GM12878 (cell line): Measurements from ENCODE around the gene H1-8. TPM values are rescaled to one million over a fixed set of nuclear protein-coding genes. Genes with fewer than 3 reads are reported as not detected.

Experiments used
- ATAC-seq: fragments of 200-7000 bp; cut with Tn5 transposase; 3 replicates; pipeline ENCODE4 v1.9.1; 2020; ENCODE audit warnings: mild to moderate bottlenecking, moderate library complexity
- BruUV-seq: library from RNA; stranded (reverse); fragments of 400-500 nt; replicated peaks from 2 replicates; lab custom pipeline; 2021; lab: Mats Ljungman, UMichigan
- CTCF ChIA-PET: fragments of 300-600 bp; sonication (Branson Sonifier 250); formaldehyde crosslinking; extraction: SDS; loops from one replicate; lab custom pipeline; 2021; ENCODE audit warnings: inconsistent platforms; lab: Yijun Ruan, JAX
- POLR2A ChIA-PET: fragments of 350-600 bp; formaldehyde crosslinking; extraction: SDS; loops from one replicate; lab custom pipeline; 2021; ENCODE audit warnings: inconsistent platforms; lab: Charles Lee
- RAD21 ChIA-PET: fragments of 300-600 bp; sonication (Branson Sonifier 250); formaldehyde crosslinking; loops from one replicate; lab custom pipeline; 2023; ENCODE audit warnings: antibody characterized with exemption; ENCODE audit not compliant: unreplicated experiment; lab: Charles Lee
- SMC1A ChIA-PET: fragments of 300-600 bp; sonication (Branson Sonifier 250); formaldehyde crosslinking; loops from one replicate; lab custom pipeline; 2023; ENCODE audit not compliant: unreplicated experiment, uncharacterized antibody; lab: Charles Lee
- DNase-seq: peaks from one replicate; pipeline ENCODE4 v3.0.0-alpha.2; 2011; ENCODE audit warnings: low read depth, low spot score
- FAIRE-seq: peaks from 3 replicates; lab custom pipeline; 2011; peaks lifted over from hg19 to GRCh38; lab: Jason Lieb, UNC
- H2AFZ ChIP-seq: 2 replicates; pipeline ENCODE4 v1.6.0; 2011; ENCODE audit warnings: low read depth, low read length, control low read depth; ENCODE audit not compliant: control insufficient read depth
- H3K27ac ChIP-seq: 2 replicates; pipeline ENCODE4 v1.5.1; 2011; ENCODE audit warnings: control low read depth; ENCODE audit not compliant: control insufficient read depth, insufficient read depth
- H3K27me3 ChIP-seq, 2 experiments: replicated peaks in 1 of 2; 2 replicates each; pipeline versions ENCODE4 v1.6.0 to v1.6.1; 2011; ENCODE audit warnings: low read length in 1 of 2; ENCODE audit not compliant: control insufficient read depth in 2 of 2, insufficient read depth in 2 of 2
- H3K36me3 ChIP-seq, 2 experiments: 2 replicates each; pipeline ENCODE4 v1.5.1; 2011; ENCODE audit warnings: low read length in 1 of 2; ENCODE audit not compliant: control insufficient read depth in 2 of 2, insufficient read depth in 2 of 2
- H3K4me1 ChIP-seq: 2 replicates; pipeline ENCODE4 v1.6.1; 2011; ENCODE audit warnings: mild to moderate bottlenecking, low read length, moderate library complexity, mixed read lengths; ENCODE audit not compliant: control insufficient read depth, insufficient read depth
- H3K4me2 ChIP-seq: 2 replicates; pipeline ENCODE4 v1.6.0; 2011; ENCODE audit warnings: control low read depth; ENCODE audit not compliant: control insufficient read depth, insufficient read depth
- H3K4me3 ChIP-seq: fragments of 200-600 bp; sonication (generic); 2 replicates; pipeline ENCODE4 v1.5.1; 2016
- H3K79me2 ChIP-seq: 2 replicates; pipeline ENCODE4 v1.6.0; 2011; ENCODE audit warnings: low read length; ENCODE audit not compliant: control insufficient read depth, insufficient read depth
- H3K9ac ChIP-seq: 2 replicates; pipeline ENCODE4 v1.8.0; 2011; ENCODE audit warnings: low read length, control low read depth, mixed read lengths; ENCODE audit not compliant: control insufficient read depth, insufficient read depth
- H3K9me3 ChIP-seq: replicated peaks from 3 replicates; pipeline ENCODE4 v1.5.1; 2011; ENCODE audit warnings: mild to moderate bottlenecking, low read length; ENCODE audit not compliant: control insufficient read depth, insufficient read depth
- H4K20me1 ChIP-seq: 2 replicates; pipeline ENCODE4 v1.6.0; 2011; ENCODE audit not compliant: control insufficient read depth, insufficient read depth
- KAT2A ChIP-seq: conservative IDR thresholded peaks from 2 replicates; pipeline ENCODE4 v1.6.1; 2011; ENCODE audit warnings: low read depth, low read length; ENCODE audit not compliant: control insufficient read depth
- LARP7 ChIP-seq: fragments of 450-650 bp; IDR thresholded peaks from 2 replicates; pipeline ENCODE4 v1.6.1; 2017; ENCODE audit warnings: mild to moderate bottlenecking
- MXI1 ChIP-seq: fragments of 150-350 bp; IDR thresholded peaks from 2 replicates; pipeline ENCODE4 v1.6.1; 2011; ENCODE audit warnings: low read depth, mild to moderate bottlenecking, inconsistent platforms, low read length, improper control_type of control experiment
- NFYA ChIP-seq: IDR thresholded peaks from 2 replicates; pipeline ENCODE4 v1.6.1; 2011; ENCODE audit warnings: low read depth, mild to moderate bottlenecking, low read length, improper control_type of control experiment, borderline replicate concordance
- NR2C2 ChIP-seq: IDR thresholded peaks from 2 replicates; pipeline ENCODE4 v1.6.1; 2011; ENCODE audit warnings: borderline replicate concordance, low read depth; ENCODE audit not compliant: control insufficient read depth, insufficient read length
- RAD51 ChIP-seq: fragments of 450-650 bp; IDR thresholded peaks from 2 replicates; pipeline ENCODE4 v1.6.1; 2016; ENCODE audit warnings: moderate library complexity, mild to moderate bottlenecking, inconsistent platforms
- RELA ChIP-seq: fragments of 450-650 bp; IDR thresholded peaks from 2 replicates; pipeline ENCODE4 v1.8.0; 2014; ENCODE audit warnings: borderline replicate concordance; ENCODE audit not compliant: partially characterized antibody
- SMARCA5 ChIP-seq: fragments of 450-650 bp; IDR thresholded peaks from 2 replicates; pipeline ENCODE4 v1.6.1; 2017; ENCODE audit warnings: mild to moderate bottlenecking
- SREBF1 ChIP-seq: IDR thresholded peaks from 2 replicates; pipeline ENCODE4 v1.6.1; 2012; ENCODE audit warnings: mild to moderate bottlenecking, low read length
- STAT1 ChIP-seq: fragments of 450-650 bp; conservative IDR thresholded peaks from 2 replicates; pipeline ENCODE4 v1.6.1; 2014; ENCODE audit warnings: antibody characterized with exemption, mild to moderate bottlenecking
- STAT3 ChIP-seq: IDR thresholded peaks from 2 replicates; pipeline ENCODE4 v1.6.1; 2011; ENCODE audit warnings: low read depth, low read length, improper control_type of control experiment
- WGBS: methylation state at CpG from one replicate; pipeline ENCODE4 v1.1.6; 2016; ENCODE audit warnings: low lambda C conversion rate; ENCODE audit not compliant: insufficient replicate concordance, insufficient coverage; ENCODE audit errors: missing lambda C conversion rate; 5-methylcytosine and 5-hydroxymethylcytosine counted together
- in situ Hi-C: fragments of 300-500 bp; cut with MboI; formaldehyde crosslinking; loops from 9 replicates; pipeline ENCODE4 v1.14.3; 2018; ENCODE audit warnings: mixed read lengths
- intact Hi-C: fragments of 100-400 bp; cut with micrococcal nuclease; formaldehyde crosslinking; loops from one replicate; pipeline ENCODE4 v1.14.2; 2022; ENCODE audit not compliant: unreplicated experiment
- polyA plus RNA-seq, 11 experiments: library from polyadenylated mRNA; depleted of rRNA in 4 of 11; unstranded in 6 of 11; stranded (reverse) in 5 of 11; fragments of >200 nt; fragmentation: Nextera tagmentation in 4 of 11; fragmentation: Illumina TruSeq in 1 of 11; extraction: Ambion mirVana in 4 of 11; extraction: Trizol in 1 of 11; gene quantifications; 1 replicate in 1 of 11; 2 replicates in 10 of 11; pipeline versions ENCODE4 v1.2.1 to v1.2.3, GENCODE V29; 2011 to 2016; ENCODE audit warnings: inconsistent platforms in 2 of 11, missing spikeins in 2 of 11, low read depth in 1 of 11
- total RNA-seq, 4 experiments: library from RNA; depleted of rRNA in 3 of 4; stranded (reverse); fragments of >200 nt in 3 of 4; fragmentation: Illumina TruSeq in 1 of 4; extraction: Trizol in 1 of 4; gene quantifications; 2 replicates each; pipeline versions ENCODE4 v1.2.1 to v1.2.3, GENCODE V29; 2013 to 2021

H1-8 gene
- total and polyA plus RNA-seq, 10 of the 15 experiments (the other 5 are each of a cell fraction or from before 2014, with no cell fraction given): not detected

GRCh38 chr3:129598000-129598381 lies 55.0 kb downstream of the H1-8 start:
- no peak for DNase-seq
- ChIA-PET RAD21 (no interaction called here), CTCF (interaction anchor here (0.7 to 1.4 kb wide), 2 partner anchors 40 to 215 kb away, joined by 3 read pairs; no protein-coding TSS in a partner anchor), POLR2A (no interaction called here), SMC1A (no interaction called here)
- no peak overlapping the region for H2AFZ ChIP-seq
- H3K9me3 ChIP-seq: no peaks in the 10 kb centered on the region
- no peak overlapping the region for H3K9ac ChIP-seq
- no peak overlapping the region for H3K27ac ChIP-seq
- in situ Hi-C loops: no loop called here
- TF ChIP-seq SMARCA5 (no peak), RAD51 (no peak), NR2C2 (no peak), STAT1 (no peak), RELA (no peak), MXI1 (no peak), LARP7 (no peak), SREBF1 (no peak), NFYA (no peak), KAT2A (no peak)
- H3K4me2 ChIP-seq: no peak overlapping the region
- H4K20me1 ChIP-seq: no peaks in the 10 kb centered on the region
- ATAC-seq: no peak
- no peak for FAIRE-seq
- H3K36me3 ChIP-seq: no peaks in the 10 kb centered on the region
- H3K27me3 ChIP-seq: peaks cover 0 to 4% of the 10 kb centered on the region in 2 experiments; a peak in 3 of 4 replicates
- intact Hi-C loops: no loop called here
- H3K4me1 ChIP-seq: peaks cover 4% of the 10 kb centered on the region
- no peak overlapping the region for H3K4me3 ChIP-seq
- H3K79me2 ChIP-seq: no peaks in the 10 kb centered on the region
- 38% methylated on average over 5 of the region's 5 CpGs for WGBS
- BruUV-seq: no TSS peak

- ChIA-PET POLR2A (no interaction called here), RAD21 (no interaction called here), CTCF (interaction anchor here (0.7 to 1.4 kb wide), 2 partner anchors 41 to 215 kb away, joined by 3 read pairs; no protein-coding TSS in a partner anchor), SMC1A (no interaction called here)
- Histone ChIP-seq H3K27ac (no peak overlapping the region), H4K20me1 (no peaks in the 10 kb centered on the region), H3K9me3 (no peaks in the 10 kb centered on the region), H2AFZ (no peak overlapping the region), H3K27me3 (peaks cover 0 to 4% of the 10 kb centered on the region in 2 experiments; a peak in 3 of 4 replicates), H3K79me2 (no peaks in the 10 kb centered on the region), H3K9ac (no peak overlapping the region), H3K4me2 (no peak overlapping the region), H3K36me3 (no peaks in the 10 kb centered on the region), H3K4me3 (no peak overlapping the region), H3K4me1 (peaks cover 4% of the 10 kb centered on the region)
- in situ Hi-C loops (no loop called here), intact Hi-C loops (no loop called here)
- no TSS peak for BruUV-seq
- no peak for FAIRE-seq
- WGBS: 54% methylated on average over 11 of the region's 11 CpGs
- no peak for DNase-seq
- TF ChIP-seq STAT1 (no peak), STAT3 (no peak)
- no peak for ATAC-seq
Observed at GRCh38 chr3:129598484-129598883, 55.5 kb downstream of the H1-8 start.
